GM19238 (cell line): ENCODE data around the gene RAB6A.
"Not testable (repeated sequence)": the region's sequence is repeated elsewhere in the genome, so short reads cannot be mapped to it uniquely, and the experiment has no call there.

Experiments
- DNase-seq: peaks from one replicate; pipeline ENCODE4 v3.0.0; 2011; ENCODE audit warnings: low spot score; ENCODE audit not compliant: insufficient read length

Gene RAB6A

DNA sequence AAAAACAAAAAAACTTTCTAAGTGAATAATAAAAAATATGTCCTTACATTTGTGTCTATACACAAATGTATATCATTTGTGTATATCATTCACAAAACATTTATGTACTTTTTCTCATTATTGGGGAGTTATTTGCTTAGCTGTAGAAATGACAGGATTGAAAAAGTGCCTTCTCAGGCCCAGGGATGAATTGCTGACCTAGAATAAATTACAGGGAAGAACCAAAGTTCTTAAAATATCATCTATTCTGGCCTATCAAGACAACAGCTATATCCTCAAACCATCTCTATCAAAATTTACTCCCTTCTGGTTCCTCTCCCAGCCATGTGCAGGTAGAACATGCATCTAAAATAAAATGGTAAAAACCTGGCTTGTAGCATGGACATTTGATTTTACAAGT, 1.9 kb upstream of the RAB6A start:
- no peak for DNase-seq

DNA sequence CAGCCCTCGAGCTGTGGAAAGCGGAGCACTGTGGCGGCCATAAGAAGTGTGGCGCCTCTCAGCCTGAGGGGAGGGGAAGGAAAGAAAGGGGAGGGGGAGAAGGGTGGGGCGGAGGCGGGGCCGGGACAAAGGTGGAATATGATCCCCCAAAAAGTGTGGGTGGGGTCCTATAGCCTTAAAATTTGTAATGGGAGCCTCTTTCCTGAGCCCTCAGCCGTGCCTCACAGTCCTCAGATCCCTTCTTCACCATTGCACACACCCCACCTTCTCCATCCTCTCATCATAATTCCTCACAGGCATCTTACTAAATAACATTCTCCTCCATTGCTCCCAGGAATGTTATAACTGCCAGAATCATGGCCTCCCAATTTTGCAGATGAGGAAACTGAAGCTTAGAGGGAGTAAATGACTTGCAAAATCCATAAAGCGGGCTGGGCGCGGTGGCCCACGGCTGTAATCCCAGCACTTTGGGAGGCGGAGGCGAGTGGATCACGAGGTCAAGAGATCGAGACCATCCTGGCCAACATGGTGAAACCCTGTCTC, 600 bp upstream of the RAB6A start:
- DNase-seq: no peak

DNA sequence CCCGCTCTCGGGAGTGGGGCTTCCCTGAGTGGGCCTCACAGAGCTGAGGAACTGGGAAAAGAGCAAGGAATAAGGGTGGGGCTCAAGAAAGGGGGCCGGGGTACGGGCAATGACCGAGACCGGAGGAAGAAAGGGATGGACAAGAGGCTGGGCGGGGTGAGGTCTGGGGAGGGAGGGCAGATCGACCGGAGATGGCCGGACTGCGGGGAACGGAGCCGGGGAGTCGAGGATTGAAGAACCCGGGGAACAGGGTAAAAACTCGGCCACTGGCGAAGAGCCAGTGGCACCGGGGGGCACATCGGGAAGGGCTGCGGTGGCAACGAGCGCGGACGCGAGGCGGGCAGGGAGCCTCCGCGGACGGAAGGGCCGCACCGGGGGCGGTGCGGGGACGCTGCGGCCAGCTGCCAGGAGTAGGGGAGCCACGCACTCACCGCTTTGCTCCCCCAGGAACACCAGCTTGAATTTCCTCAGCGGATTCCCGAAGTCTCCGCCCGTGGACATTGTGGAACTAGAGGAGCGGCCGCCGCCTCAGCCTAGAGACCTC, 667 bp downstream of the RAB6A start:
- DNase-seq: peak; percentile 25

DNA sequence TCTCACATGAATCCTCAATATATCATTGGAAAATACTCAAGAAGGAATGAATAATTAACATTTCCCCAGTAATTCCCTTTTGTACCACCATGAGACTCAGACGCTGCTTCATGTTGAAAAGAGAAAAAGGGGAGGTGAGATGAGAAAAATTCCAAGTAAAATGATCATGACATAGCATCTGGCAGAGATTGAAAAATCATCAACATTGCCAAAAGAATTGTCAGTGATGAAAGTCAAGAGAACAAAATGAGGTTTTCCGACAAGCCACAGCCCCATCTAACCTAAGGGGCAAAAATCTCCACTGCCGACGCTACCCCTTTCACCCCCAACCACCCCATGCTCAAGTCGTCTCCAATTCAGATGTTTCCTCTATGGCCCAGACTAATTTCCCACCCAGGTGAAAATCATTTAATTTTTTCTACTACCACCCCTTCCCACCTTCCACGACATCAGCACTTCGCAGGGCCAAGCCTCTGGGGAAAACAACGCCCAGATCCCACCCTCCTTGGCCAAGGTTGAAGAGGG, 1.2 kb downstream of the RAB6A start:
- peak; percentile 7 for DNase-seq

DNA sequence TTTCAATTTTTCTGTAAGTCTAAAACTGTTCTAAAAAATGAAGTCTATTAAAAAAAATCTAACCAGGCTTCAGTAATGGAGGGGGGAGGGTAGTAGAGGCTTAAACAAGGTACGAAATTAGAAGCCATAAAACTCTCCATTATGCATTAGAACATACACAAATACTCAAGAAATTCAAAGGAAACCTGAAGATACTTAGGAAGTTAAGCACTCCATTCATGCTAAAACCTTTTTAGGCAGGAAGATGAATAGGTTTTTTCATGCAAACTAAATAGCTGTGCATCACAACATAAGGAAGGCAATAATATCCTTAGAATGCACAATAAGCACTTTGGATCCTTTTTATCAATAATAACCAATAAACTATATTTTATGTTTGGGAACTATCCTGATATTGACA, 2.4 kb downstream of the RAB6A start:
- no peak for DNase-seq

DNA sequence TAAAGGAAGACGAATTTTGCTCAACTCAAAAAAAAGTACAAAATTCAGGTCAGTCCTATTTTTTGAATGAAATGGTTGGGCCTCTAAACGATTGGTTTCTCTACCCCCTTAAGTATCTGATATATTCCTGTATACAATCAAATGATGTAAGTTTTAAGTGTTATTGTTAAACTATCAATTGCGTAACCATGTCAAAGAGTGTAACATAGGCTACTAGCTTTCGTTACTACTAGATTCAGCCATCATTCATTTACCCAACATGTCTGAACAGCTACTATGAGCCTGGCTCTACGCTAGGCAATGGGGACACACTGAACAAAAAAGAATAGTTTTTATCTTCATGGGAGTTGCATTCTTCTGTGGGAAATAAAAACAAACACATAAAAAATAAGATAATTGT, 3.3 kb downstream of the RAB6A start:
- no peak for DNase-seq

DNA sequence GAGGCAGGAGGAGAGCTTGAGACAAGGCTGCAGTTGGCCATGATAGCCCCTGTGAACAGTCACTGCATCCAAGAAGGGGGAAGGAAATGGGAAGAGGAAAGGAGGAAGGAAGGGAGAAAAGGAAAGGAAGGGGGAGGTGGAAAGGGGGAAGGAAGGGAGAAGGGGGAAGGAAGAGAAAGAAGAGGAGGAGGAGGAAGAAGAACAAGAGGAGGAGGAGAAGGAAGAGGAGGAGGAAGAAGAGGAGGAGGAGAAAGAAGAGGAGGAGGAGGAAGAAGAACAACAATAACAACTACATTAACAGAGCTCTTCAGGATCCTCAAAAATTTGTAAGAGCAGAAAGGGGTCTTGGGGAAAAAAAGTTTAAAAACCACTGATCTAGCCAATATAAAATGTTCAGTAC, 5.2 kb downstream of the RAB6A start:
- DNase-seq: no peak

DNA sequence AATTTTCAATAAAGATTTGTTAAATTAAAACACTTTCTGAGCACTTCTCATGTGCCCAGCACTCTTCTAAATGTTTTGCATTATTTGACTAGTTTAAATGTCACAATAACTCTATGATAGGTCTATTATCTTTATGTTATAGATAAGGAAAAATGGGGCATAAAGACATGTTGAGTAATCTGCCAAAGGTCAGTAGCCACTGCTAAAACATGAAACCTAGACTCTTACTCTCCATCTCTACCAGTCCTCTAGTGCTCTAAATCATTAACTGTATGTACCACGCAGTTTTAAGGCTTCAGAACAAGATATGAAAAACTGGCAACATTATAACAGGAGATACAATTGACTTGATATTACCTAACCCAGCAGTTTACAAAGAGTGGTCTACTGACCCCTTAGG, 6.9 kb downstream of the RAB6A start:
- DNase-seq: no peak

DNA sequence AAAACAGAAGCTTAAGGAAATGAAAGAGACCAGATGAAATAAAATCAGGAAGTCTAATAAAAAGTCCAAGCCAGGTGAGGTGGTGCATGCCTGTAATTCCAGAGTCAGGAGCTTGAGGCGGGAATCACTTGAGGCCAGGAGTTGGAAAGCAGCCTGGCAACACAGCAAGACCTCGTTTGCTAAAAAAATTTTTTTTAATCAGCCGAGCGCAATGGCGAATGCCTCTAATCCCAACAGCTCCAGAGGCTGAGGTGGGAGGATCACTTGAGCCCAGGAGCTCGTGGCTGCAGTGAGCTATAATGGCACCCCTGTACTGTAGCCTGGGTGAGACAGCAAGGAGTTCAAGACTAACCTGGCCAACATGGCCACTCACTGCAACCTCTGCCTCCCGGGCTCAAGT, 8.0 kb downstream of the RAB6A start:
- no peak for DNase-seq

DNA sequence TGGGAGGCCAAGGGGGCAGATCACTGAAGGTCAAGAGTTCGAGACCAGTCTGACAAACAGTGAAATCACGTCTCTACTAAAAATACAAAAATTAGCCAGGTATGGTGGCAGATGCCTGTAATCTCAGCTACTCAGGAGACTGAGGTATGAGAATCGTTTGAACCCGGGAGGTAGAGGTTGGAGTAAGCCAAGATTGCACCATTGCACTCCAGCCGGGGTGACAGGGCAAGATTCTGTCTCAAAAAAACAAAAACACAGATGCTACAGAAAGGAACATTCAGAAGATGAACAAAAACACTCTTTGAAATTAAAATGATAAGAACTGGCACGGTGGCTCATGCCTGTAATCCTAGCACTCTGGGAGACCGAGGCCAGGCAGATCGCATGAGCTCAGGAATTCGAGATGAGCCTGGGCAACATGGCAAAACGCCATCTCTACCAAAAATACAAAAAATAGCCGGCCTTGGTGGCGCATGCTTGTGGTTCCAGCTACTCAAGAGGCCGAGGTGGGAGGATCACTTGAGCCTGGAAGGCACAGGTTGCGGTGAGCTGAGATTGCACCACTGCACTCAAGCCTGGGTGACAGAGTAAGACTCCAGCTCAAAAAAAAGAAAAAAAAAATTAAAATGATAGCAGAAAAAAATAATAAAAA, 8.5 kb downstream of the RAB6A start:
- DNase-seq: no peak

DNA sequence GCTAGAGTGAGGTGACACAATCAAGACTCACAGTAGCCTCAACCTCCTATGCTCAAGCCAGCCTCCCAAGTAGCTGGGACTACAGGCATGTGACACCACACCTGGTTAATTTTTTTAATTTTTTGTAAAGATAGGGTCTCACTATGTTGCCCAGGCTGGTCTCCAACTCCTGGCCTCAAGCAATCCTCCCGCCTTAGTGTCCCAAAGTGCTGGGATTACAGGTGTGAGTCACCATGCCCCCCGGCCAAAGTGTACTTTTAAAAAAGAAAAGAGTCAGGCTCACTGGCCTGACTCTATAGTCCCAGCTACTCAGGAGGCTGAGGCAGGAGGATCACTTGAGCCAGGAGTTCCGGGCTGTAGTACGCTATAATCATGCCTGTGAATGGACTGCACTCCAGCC, 10.0 kb downstream of the RAB6A start:
- DNase-seq: not testable (repeated sequence)

DNA sequence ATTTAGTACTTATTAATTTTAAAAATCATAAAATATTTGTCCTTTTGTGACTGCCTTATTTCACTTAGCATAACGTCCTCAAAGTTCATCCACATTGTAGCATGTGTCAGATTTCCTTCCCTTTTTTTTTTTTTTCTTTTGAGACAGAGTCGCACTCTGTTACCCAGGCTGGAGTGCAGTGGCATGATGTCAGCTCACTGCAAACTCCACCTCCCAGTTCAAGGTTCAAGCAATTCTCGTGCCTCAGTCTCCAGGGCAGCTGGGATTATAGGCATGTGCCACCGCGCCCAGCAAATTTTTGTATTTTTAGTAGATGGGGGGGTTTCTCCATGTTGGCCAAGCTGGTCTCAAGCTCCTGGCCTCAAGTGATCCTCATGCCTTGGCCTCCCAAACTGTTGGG, 10.6 kb downstream of the RAB6A start:
- DNase-seq: no peak

DNA sequence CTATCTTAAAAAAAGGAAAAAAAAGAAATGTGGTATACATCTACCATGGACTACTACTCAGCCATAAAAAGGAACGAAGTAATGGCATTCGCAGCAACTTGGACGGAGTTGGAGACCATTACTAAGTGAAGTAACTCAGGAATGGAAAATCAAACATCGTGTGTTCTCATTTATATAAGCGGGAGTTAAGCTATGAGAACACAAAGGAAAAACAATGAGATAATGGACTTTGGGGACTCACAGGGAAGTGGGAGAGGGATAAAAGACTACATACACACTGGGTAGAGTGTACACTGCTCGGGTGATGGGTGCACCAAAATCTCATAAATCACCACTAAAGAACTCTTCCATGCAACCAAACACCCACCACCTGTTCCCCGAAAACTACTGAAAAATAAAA, 11.8 kb downstream of the RAB6A start:
- DNase-seq: no peak

DNA sequence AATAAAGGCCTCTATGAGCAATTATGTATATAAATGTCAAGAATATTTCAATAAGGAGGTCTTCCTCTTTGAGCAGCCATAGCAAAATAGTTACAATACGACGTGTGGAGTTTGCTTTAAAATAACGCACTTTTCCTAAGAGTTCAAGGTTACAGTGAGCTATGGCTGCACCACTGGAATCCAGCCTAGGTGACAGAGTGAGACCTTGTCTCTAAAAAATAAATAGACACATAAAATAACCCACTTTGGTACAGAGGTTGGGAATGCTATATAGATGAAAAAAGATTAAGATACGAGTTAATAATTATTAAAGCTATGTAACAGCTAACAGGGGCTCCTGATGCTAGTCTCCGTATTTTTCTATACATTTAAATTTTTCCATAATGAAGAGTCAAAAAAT, 12.6 kb downstream of the RAB6A start:
- no peak for DNase-seq

DNA sequence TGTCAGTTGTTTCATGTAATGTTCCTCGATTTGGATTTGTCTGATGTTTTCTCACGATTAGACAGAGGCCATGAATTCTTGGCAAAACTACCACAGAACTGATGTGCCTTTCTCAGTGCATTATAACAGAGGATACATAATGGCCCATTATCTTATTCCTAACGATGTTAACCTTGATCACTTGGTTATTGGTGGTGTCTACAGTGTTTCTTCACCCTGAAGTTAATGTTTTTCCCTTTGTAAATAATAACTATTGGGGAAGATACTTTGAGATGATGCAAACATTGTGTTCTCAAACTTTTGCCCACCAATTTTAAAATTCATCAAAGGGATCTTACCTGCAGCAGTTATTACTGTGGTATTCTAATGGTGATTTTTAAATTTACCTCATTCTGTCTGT, 13.1 kb downstream of the RAB6A start:
- DNase-seq: no peak

DNA sequence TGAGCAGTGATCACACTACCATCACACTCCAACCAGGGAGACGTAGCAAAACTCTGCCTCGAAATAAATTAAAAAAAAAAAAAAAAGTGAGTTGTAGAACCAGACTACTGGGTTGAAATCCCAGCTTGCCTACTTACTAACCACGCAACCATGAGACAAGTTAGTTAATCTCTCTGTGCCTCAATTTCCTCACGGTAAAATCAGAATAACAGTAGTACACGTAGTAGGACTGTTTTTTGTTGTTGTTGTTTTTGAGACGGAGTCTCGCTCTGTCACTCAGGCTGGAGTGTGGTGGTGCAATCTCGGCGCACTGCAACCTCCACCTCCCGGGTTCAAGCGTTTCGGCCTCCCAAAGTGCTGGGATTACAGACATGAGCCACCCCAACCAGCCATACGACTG, 14.2 kb downstream of the RAB6A start:
- no peak for DNase-seq

DNA sequence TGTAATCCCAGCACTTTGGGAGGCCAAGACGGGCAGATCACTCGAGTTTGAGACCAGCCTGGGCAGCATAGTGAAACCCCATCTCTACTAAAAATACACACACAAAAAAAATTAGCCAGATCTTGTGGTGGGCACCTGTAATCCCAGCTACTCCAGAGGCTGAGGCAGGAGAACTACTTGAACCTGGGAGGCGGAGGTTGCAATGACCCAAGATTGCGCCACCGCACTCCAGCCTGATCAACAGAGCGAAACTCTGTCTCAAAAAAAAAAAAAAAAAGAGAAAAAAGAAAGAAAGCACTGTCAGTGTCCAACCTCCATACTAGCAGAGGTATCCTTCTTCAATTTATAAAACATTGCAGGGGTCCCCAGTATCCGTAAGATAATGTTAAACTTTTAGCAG, 17.8 kb downstream of the RAB6A start:
- DNase-seq: no peak

DNA sequence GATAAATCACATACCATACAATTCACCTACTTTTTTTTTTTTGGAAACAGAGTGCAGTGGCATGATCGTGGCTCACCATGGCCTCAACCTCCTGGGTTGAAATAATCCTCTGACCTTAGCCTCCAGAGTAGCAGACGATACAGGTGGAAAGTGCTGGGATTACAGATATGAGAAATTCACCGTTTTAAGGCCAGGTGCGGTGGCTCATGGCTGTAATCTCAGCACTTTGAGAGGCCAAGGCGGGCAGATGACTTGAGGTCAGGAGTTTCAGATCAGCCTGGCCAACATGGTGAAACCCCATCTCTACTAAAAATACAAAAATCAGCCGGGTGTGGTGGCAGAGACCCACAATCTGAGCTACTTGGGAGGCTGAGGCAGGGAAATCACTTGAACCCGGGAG, 24.9 kb downstream of the RAB6A start:
- not testable (repeated sequence) for DNase-seq

DNA sequence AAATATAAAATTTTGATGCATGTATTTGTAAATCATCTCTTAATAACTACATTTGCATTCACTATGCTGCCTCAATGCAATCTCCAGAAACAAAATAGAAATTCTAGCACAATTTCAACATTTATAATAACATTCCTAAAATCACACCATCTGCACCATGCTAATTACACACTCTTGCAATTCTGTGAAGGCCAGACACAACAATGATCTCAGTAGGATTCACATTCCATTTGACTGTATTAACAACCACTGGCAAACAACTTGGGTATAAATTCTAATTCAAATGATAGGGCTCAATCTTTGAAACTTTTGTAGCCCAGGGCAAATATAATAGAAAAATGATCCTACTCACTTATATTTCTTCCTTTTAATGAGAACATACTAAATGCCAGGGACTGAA, 25.9 kb downstream of the RAB6A start:
- no peak for DNase-seq

DNA sequence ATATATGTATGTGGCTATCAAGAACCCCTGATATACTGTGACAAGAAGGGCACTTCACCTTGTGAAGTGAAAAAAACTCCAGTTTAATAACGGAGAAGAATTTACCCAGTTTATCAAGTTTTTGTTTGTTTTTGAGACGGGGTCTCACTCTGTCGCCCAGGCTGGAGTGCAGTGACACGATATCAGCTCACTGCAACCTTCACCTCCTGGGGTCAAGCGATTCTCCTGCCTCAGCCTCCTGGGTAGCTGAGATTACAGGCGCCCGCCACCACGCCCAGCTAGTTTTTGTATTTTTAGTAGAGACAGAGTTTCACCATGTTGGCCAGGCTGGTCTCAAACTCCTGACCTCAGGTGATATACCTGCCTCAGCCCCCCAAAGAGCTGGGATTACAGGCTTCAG, 26.9 kb downstream of the RAB6A start:
- DNase-seq: not testable (repeated sequence)

DNA sequence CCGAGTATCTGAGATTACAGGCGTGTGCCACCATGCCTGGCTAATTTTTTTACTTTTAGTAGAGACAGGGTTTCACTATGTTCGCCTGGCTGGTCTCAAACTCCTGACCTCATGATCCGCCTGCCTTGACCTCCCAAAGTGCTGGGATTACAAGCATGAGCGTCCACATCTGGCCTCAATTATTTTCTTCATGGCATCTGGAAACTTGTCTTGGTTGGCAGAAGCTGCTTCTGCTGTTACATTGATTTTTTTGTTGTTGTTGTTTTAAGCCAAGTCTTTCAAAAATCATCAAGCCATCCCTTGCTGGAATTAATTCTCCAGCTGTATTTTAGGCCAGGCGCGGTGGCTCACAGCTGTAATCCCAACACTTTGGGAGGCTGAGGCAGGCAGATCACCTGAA, 27.9 kb downstream of the RAB6A start:
- not testable (repeated sequence) for DNase-seq

DNA sequence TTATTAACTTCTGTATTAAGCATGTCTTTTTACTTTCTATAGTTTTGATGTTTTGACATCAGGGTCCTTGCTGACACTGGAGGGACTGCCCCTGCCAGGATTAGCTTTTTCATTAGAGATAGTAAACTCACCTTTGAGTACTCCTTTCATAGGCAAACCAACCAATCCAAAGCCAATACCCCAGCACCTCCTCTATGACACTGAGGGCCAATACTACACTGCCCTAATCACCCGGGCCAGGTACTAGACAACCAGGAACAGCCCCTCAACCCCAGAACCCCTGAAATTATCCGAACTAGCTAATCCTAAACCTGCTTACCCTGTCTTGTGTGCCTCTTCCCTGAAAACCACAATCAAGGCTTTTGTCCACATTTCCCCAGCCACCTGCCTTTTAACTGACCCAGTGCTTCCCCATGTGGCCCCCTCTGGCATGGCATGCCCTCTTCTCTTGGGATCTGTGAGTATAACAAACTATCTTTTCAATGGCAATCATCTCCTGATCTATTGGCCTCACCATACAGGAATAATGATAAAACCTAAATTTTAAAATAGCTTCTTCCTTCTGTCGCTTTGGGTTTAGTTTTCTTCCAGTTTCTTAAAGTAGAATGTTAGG, 31.2 kb downstream of the RAB6A start:
- no peak for DNase-seq

DNA sequence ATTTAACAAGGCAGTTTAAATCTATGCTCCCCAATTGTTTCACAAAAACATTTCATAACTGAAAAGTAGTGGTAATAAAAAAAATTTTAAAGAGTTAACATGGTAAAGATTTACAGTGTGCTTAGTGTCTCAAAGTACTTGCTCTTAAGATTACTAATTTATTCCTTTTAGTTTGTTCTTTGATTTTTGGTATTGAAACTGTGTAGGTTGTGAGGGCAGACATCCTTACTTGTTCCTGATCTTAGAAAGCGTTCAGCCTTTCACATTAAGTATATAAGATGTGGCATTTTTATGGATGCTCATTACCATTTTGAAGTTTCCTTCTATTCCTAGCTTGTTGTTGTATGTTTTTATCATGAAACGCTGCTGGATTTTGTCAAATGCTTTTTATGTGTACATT, 32.9 kb downstream of the RAB6A start:
- no peak for DNase-seq
